Left lung (tissue), 10 donors: ENCODE results near the gene PEX5L. TPM values are rescaled to one million over a fixed set of nuclear protein-coding genes. Genes with fewer than 3 reads are reported as not detected.
A peak's percentile ranks its signal among the peaks of the same experiment; 100 is the strongest.

Source experiments
- ATAC-seq: fragments of 200-7000 bp; cut with Tn5 transposase; one replicate; pipeline ENCODE4 v1.9.1; 2020; ENCODE audit warnings: moderate library complexity
- DNase-seq, 4 donors: peaks; one replicate each; pipeline ENCODE4 v3.0.0-alpha.2; 2013 to 2020
- H3K27ac ChIP-seq, 2 donors: fragments of 200-600 bp; sonication (generic) in 1 of 2; one replicate each; pipeline versions ENCODE4 v1.5.0 to v1.8.0; 2020 to 2021
- H3K27me3 ChIP-seq, 2 donors: fragments of 200-600 bp; sonication (generic) in 1 of 2; one replicate each; pipeline versions ENCODE4 v1.5.0 to v1.8.0; 2020 to 2021
- H3K36me3 ChIP-seq, 2 donors: fragments of 200-600 bp; sonication (generic) in 1 of 2; one replicate each; pipeline versions ENCODE4 v1.5.0 to v1.8.0; 2020 to 2021
- H3K4me1 ChIP-seq, 2 donors: fragments of 200-600 bp; one replicate each; pipeline ENCODE4 v1.8.0; 2021
- H3K4me3 ChIP-seq, 2 donors: fragments of 200-600 bp; sonication (generic) in 1 of 2; one replicate each; pipeline versions ENCODE4 v1.5.0 to v1.8.0; 2020 to 2021; ENCODE audit warnings: mild to moderate bottlenecking in 1 of 2
- H3K9me3 ChIP-seq, 2 donors: fragments of 200-600 bp; sonication (generic) in 1 of 2; one replicate each; pipeline versions ENCODE4 v1.5.0 to v1.8.0; 2020 to 2021
- CTCF ChIP-seq, 2 donors: fragments of 200-600 bp; sonication (generic) in 1 of 2; IDR thresholded peaks; one replicate each; pipeline versions ENCODE4 v1.5.0 to v1.8.0; 2021; ENCODE audit warnings: antibody characterized with exemption in 2 of 2
- intact Hi-C, 2 donors: fragments of 100-400 bp; cut with DNase I; formaldehyde crosslinking; loops; one replicate each; pipeline versions ENCODE4 v1.11.2 to v1.14.2; 2022
- polyA plus RNA-seq, 6 donors: library from polyadenylated mRNA; unstranded; fragments of 120-200 nt; gene quantifications; one replicate each; pipeline ENCODE4 v1.2.1, GENCODE V29; 2013; ENCODE audit not compliant: insufficient read length in 6 of 6
- total RNA-seq, 2 donors: library from RNA; stranded (reverse); fragmentation: NEBNext Ultra II Directional; extraction: Animal tissue kit (Norgen Biotek cat#: 25700); gene quantifications; one replicate each; pipeline ENCODE4 v1.2.1, GENCODE V29; 2021
- donor health status: DM: no; HTN: yes; CAD: no.
- donor health status: DM: no; HTN: no; CAD: no.

PEX5L gene
- total and polyA plus RNA-seq, 8 donors = 0.33 to 0.63 (median 0.49) TPM; not detected in 2

DNA sequence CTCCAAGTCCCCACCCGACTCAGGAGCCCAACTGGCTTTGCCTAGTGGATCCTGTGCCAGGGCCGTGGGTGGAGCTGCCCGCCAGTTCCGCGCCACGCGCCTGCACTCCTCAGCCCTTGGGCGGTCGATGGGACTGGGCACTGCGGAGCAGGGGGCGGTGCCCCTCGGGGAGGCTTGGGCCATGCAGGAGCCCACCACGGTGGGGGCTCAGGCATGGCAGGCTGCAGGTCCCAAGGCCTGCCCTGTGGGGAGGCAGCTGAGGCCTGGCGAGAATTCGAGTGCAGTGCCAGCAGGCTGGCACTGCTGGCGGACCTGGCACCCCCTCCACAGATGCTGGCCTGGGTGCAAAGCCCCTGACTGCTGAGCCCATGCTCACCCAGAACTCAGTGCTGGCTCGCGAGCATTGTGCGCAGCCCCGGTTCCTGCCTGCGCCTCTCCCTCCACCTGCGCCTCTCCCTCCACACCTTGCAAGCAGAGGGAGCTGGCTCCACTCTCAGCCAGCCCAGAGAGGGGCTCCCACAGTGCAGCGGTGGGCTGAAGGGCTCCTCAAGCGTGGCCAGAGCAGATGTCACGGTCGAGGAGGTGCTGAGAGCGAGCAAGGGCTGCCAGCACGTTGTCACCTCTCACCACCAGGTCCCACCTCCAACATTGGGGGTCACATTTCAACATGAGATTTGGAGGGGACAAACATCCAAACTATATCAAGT lies 261.2 kb downstream of the PEX5L start:
- TF ChIP-seq CTCF (IDR thresholded peaks at IDR 0.05) = no peak
- DNase-seq (no peak), ATAC-seq (no peak)
- Histone ChIP-seq H3K27ac (no peak overlapping the region), H3K4me1 (no peaks in the 10 kb centered on the region), H3K36me3 (peaks cover 0 to 15% of the 10 kb centered on the region in 2 donors), H3K27me3 (no peaks in the 10 kb centered on the region), H3K4me3 (no peak overlapping the region), H3K9me3 (peaks cover 0 to 11% of the 10 kb centered on the region in 2 donors)
- intact Hi-C loops = no loop called here

DNA sequence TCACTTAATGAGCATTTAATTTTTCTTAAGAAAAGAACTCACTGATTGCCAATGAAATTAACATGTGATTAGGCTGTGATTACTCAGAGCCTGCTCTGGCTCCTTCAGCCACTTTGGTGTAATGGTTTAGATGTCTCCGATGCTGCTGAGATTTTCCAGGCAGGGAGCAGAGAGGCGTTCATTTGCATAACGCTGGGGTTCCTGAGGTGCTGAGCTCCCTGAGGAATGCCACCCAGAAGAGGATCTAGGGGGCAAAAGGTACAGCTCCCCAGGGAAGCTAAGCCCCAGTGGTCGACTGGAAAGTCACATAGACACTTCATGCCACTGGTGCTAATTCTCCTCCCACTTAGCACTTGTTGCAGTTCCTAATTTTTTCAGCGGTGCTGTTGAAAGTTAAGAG lies 264.4 kb downstream of the PEX5L start:
- DNase-seq (no peak), ATAC-seq (no peak)
- Histone ChIP-seq H3K27ac (no peak overlapping the region), H3K36me3 (peaks cover 0 to 24% of the 10 kb centered on the region in 2 donors), H3K4me1 (no peaks in the 10 kb centered on the region), H3K27me3 (no peaks in the 10 kb centered on the region), H3K4me3 (no peak overlapping the region), H3K9me3 (peaks cover 0 to 8% of the 10 kb centered on the region in 2 donors)
- intact Hi-C loops = no loop called here
- no peak for TF ChIP-seq CTCF (IDR thresholded peaks at IDR 0.05)

GRCh38 chr3:179771797-179772196 lies 264.9 kb downstream of the PEX5L start:
- ATAC-seq (peak; percentile 80), DNase-seq (no peak)
- intact Hi-C loops = no loop called here
- no peak for TF ChIP-seq CTCF (IDR thresholded peaks at IDR 0.05)
- Histone ChIP-seq H3K4me3 (no peak overlapping the region), H3K27ac (no peak overlapping the region), H3K9me3 (peaks cover 0 to 8% of the 10 kb centered on the region in 2 donors), H3K4me1 (no peaks in the 10 kb centered on the region), H3K36me3 (peaks cover 0 to 29% of the 10 kb centered on the region in 2 donors), H3K27me3 (no peaks in the 10 kb centered on the region)

- Histone ChIP-seq H3K27ac (no peak overlapping the region), H3K9me3 (peaks cover 0 to 3% of the 10 kb centered on the region in 2 donors), H3K4me1 (no peaks in the 10 kb centered on the region), H3K4me3 (no peak overlapping the region), H3K36me3 (peaks cover 0 to 40% of the 10 kb centered on the region in 2 donors), H3K27me3 (no peaks in the 10 kb centered on the region)
- TF ChIP-seq CTCF (IDR thresholded peaks at IDR 0.05) = no peak
- ATAC-seq (no peak), DNase-seq (no peak)
- intact Hi-C loops = no loop called here
These were observed 267.1 kb downstream of the PEX5L start for GRCh38 chr3:179769411-179770247.

GRCh38 chr3:179768080-179768479 lies 268.7 kb downstream of the PEX5L start:
- peak in 1 of 4 donors; percentile 18 for DNase-seq
- H3K4me1 ChIP-seq = no peaks in the 10 kb centered on the region

More at GRCh38 chr3:179768080-179768479, 268.7 kb downstream of the PEX5L start:
- Histone ChIP-seq H3K27me3 (no peaks in the 10 kb centered on the region), H3K9me3 (no peaks in the 10 kb centered on the region), H3K36me3 (peaks cover 0 to 39% of the 10 kb centered on the region in 2 donors), H3K27ac (no peak overlapping the region), H3K4me3 (no peak overlapping the region)
- TF ChIP-seq CTCF (IDR thresholded peaks at IDR 0.05) = peak in 1 of 2 donors; percentile 17
- intact Hi-C loops = no loop called here
- peak; percentile 27 for ATAC-seq
